ENCODE results near the gene KCNG1.

DNA sequence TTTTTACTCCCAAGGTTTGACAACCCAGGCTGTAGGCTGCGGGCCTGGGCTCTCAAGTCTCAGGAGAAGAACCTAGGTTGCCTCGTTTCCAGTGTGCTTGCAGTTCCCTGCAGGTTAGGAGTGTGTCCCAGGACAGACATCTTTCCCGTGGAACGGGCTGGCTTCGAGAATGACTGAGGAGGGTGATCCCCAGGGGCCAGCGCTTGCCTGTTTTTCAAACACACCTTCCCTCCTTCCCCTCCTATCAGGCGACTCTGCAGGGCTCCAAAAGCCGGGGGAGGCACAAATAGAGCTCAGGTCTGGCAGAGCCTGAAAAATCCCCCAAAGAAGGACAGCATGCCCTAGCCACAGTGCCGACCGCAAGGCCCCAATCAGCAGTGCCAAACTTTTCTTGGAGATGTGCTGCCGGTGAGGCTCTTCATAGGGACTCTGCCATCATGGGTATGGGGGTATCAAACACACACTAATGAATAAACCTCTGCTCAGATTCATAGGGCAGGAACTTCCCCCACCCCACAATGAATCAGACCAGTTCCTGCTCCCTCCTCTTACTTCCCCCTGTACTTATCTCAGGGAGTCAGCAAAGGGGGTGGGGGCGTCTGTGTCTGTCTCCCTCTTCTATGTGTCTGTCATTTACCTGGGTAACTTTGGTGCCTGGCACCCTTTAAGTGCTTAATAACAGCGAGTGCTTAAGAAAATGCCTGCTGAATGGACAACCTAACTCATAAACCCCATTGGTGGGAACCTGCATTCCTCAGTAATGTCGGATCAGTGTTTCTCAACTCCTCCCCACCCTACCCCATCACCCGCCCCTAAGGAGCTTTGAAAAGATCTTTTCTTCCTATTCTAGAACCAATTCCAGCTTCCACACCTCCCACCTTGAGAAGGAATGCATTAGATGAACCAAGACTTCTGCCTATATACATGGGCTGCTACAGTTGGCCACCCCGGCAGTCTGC is 1.6 kb downstream of the KCNG1 start:
- TF ChIP-seq ZNF223 (tag by site-specific recombination; IDR thresholded peaks at IDR 0.05) (no peak), ZBTB7A (tag by site-specific recombination; IDR thresholded peaks at IDR 0.05; ENCODE audit: low read depth) (no peak), ZNF121 (tag by site-specific recombination; IDR thresholded peaks at IDR 0.05) (no peak), ZBTB1 (tag by site-specific recombination; IDR thresholded peaks at IDR 0.05) (no peak), ZNF747 (tag by site-specific recombination; IDR thresholded peaks at IDR 0.05) (no peak), ZNF394 (tag by site-specific recombination; IDR thresholded peaks at IDR 0.05; ENCODE audit: borderline replicate concordance) (no peak), YY1 (tag by site-specific recombination; IDR thresholded peaks at IDR 0.05) (no peak)
- TF ChIP-seq, protein P1, sequence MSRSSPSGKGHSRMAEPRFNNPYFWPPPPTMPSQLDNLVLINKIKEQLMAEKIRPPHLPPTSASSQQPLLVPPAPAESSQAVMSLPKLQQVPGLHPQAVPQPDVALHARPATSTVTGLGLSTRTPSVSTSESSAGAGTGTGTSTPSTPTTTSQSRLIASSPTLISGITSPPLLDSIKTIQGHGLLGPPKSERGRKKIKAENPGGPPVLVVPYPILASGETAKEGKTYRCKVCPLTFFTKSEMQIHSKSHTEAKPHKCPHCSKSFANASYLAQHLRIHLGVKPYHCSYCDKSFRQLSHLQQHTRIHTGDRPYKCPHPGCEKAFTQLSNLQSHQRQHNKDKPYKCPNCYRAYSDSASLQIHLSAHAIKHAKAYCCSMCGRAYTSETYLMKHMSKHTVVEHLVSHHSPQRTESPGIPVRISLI (tag by site-specific recombination; IDR thresholded peaks at IDR 0.05): no peak
- TF ChIP-seq, protein P2, sequence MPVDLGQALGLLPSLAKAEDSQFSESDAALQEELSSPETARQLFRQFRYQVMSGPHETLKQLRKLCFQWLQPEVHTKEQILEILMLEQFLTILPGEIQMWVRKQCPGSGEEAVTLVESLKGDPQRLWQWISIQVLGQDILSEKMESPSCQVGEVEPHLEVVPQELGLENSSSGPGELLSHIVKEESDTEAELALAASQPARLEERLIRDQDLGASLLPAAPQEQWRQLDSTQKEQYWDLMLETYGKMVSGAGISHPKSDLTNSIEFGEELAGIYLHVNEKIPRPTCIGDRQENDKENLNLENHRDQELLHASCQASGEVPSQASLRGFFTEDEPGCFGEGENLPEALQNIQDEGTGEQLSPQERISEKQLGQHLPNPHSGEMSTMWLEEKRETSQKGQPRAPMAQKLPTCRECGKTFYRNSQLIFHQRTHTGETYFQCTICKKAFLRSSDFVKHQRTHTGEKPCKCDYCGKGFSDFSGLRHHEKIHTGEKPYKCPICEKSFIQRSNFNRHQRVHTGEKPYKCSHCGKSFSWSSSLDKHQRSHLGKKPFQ (tag by site-specific recombination; IDR thresholded peaks at IDR 0.05): no peak
- TF ChIP-seq, protein P3, sequence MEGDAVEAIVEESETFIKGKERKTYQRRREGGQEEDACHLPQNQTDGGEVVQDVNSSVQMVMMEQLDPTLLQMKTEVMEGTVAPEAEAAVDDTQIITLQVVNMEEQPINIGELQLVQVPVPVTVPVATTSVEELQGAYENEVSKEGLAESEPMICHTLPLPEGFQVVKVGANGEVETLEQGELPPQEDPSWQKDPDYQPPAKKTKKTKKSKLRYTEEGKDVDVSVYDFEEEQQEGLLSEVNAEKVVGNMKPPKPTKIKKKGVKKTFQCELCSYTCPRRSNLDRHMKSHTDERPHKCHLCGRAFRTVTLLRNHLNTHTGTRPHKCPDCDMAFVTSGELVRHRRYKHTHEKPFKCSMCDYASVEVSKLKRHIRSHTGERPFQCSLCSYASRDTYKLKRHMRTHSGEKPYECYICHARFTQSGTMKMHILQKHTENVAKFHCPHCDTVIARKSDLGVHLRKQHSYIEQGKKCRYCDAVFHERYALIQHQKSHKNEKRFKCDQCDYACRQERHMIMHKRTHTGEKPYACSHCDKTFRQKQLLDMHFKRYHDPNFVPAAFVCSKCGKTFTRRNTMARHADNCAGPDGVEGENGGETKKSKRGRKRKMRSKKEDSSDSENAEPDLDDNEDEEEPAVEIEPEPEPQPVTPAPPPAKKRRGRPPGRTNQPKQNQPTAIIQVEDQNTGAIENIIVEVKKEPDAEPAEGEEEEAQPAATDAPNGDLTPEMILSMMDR (tag by site-specific recombination; IDR thresholded peaks at IDR 0.05): no peak
- TF ChIP-seq, protein P4, sequence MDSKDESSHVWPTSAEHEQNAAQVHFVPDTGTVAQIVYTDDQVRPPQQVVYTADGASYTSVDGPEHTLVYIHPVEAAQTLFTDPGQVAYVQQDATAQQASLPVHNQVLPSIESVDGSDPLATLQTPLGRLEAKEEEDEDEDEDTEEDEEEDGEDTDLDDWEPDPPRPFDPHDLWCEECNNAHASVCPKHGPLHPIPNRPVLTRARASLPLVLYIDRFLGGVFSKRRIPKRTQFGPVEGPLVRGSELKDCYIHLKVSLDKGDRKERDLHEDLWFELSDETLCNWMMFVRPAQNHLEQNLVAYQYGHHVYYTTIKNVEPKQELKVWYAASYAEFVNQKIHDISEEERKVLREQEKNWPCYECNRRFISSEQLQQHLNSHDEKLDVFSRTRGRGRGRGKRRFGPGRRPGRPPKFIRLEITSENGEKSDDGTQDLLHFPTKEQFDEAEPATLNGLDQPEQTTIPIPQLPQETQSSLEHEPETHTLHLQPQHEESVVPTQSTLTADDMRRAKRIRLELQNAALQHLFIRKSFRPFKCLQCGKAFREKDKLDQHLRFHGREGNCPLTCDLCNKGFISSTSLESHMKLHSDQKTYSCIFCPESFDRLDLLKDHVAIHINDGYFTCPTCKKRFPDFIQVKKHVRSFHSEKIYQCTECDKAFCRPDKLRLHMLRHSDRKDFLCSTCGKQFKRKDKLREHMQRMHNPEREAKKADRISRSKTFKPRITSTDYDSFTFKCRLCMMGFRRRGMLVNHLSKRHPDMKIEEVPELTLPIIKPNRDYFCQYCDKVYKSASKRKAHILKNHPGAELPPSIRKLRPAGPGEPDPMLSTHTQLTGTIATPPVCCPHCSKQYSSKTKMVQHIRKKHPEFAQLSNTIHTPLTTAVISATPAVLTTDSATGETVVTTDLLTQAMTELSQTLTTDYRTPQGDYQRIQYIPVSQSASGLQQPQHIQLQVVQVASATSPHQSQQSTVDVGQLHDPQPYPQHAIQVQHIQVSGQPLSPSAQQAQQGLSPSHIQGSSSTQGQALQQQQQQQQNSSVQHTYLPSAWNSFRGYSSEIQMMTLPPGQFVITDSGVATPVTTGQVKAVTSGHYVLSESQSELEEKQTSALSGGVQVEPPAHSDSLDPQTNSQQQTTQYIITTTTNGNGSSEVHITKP (tag by site-specific recombination; IDR thresholded peaks at IDR 0.05): peak; percentile 67
- TF ChIP-seq, protein P5, sequence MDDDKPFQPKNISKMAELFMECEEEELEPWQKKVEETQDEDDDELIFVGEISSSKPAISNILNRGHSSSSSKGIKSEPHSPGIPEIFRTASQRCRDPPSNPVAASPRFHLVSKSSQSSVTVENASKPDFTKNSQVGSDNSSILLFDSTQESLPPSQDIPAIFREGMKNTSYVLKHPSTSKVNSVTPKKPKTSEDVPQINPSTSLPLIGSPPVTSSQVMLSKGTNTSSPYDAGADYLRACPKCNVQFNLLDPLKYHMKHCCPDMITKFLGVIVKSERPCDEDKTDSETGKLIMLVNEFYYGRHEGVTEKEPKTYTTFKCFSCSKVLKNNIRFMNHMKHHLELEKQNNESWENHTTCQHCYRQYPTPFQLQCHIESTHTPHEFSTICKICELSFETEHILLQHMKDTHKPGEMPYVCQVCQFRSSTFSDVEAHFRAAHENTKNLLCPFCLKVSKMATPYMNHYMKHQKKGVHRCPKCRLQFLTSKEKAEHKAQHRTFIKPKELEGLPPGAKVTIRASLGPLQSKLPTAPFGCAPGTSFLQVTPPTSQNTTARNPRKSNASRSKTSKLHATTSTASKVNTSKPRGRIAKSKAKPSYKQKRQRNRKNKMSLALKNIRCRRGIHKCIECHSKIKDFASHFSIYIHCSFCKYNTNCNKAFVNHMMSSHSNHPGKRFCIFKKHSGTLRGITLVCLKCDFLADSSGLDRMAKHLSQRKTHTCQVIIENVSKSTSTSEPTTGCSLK (tag by site-specific recombination; IDR thresholded peaks at IDR 0.05): no peak
